ENCODE results near the gene CLK2.

The CLK2 gene

DNA sequence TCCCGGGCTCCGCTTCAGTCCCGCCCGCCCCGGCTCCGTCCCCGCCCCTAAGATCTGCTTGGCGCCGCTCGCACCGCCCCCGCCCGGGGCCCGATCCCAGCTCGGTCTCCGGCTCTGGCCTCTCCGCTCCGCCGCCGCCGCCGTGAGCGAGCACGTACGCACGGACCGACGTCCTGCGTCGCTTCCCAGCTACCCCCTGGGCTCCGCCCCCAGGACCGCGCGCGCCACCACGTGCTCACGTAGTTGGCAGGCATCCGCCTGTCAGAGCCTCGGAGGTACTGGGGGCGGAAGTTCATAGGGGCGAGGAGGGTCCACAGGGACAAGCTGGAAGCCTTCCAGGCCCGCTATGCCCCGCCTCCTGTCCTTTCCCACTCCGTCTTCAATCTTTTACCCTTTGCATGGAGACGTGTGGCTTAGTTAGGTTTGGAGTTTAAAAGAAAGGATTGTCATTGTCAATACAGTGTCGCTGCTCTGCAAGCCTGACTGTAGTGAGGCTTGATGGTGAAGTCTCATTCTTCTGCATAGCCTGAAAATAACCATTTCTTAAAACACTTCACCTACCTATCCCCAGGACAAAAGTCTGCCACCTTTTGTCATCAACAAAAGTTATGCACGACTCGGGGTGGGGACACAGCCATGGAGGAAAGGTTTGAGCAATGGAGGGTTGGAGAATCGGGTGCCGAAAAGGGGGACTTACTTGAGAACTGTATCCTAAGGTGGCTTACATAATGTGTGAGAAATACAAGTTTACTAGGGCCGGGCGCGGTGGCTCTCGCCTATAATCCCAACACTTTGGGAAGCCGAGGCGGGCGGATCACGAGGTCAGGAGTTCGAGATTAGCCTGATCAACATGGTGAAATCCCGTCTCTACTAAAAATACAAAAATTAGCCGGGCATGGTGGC is at the start of gene CLK2:
Gene CLK2, minus strand, starts transcription at position 162 of the 903 bp plus-strand sequence. CDS start 2,527 bp downstream, outside the sequence.
- peak; percentile 99 for DNase-seq

DNA sequence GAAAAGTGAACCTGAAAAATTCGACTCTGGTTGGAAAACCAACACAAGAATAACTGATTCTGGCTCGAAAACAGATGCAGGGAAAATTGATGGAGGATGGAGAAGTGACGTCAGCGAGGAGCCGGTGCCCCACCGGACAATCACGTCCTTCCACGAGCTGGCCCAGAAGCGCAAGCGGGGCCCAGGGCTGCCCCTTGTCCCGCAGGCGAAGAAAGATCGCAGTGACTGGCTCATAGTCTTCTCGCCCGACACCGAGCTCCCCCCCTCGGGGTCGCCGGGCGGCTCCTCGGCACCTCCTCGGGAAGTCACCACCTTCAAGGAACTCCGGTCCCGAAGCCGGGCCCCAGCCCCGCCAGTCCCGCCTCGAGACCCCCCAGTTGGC is 49.3 kb upstream of the CLK2 start:
- peak; percentile 29 for DNase-seq

DNA sequence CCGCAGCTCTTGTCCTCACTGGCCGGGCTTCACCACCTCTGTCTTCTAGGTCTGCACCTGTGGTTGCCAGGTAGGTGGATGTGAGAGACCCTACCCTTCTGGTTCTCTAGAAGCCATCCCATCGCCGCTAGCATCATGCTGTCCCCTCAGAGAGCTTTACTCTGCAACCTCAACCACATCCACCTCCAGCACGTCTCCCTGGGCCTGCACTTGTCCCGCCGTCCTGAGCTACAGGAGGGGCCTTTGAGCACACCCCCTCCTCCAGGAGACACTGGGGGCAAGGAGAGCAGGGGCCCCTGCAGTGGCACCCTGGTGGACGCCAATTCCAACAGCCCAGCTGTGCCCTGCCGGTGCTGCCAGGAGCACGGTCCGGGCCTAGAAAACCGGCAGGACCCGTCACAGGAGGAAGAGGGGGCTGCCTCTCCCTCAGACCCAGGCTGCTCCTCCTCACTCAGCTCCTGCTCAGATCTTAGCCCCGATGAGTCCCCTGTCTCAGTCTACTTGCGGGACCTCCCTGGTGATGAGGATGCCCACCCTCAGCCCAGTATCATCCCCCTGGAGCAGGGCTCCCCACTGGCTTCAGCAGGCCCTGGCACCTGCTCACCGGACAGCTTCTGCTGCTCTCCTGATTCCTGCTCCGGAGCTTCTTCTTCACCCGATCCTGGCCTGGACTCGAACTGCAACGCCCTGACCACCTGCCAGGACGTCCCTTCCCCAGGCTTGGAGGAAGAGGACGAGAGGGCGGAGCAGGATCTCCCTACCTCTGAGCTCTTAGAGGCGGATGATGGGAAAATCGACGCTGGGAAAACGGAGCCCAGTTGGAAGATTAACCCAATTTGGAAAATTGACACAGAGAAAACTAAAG is 48.6 kb upstream of the CLK2 start:
- no peak for DNase-seq

DNA sequence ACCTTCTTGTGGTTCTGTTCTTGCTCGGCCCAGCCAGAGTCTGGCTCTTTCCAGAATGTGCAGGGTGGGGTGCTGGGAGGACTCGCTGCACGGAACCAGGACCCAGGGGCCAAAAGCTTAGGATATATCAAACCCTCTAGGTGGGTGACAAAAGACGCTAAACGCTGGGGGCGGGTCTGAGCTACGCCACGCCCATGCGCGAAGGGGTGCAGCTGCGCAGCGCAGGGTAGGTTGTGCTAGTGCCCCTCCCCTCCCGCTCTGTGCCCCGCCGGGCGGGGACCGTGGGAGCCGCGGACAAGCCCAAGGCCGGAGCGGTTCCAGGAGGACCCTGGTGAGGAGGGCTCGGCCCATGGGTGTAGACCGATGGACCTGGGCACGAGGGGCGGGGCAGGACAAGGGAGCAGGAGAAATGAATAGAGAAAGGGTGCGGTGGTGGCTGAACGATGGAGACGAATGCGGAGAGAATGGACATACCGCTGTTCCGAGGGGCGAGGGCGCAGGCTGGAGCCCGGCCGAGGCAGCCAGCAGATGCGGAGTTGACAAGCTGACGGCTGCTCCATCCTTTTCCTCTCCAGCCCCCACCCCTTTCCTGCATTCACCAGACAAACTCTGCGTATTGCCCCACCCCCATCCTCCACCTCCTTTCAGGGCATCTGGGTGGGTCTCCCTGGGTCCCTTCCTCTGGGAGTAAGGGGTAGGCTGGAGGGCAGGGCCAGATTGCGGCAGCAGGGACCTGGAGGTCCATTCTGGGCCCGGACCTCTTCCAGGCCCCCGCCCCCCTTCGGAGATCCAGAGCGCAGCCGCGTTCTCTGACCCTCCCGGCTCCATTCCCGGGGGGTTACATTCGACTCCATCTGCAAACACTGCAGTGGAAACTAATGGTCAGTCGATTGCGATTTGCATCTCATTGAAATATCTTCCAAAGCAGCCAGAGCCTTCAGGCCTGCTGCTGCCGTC is 47.6 kb upstream of the CLK2 start, which contains the start of gene RUSC1:
Gene RUSC1, plus strand, starts transcription at position 234 of the 957 bp plus-strand sequence. CDS start 880 bp downstream, outside the sequence.
- no peak for DNase-seq

DNA sequence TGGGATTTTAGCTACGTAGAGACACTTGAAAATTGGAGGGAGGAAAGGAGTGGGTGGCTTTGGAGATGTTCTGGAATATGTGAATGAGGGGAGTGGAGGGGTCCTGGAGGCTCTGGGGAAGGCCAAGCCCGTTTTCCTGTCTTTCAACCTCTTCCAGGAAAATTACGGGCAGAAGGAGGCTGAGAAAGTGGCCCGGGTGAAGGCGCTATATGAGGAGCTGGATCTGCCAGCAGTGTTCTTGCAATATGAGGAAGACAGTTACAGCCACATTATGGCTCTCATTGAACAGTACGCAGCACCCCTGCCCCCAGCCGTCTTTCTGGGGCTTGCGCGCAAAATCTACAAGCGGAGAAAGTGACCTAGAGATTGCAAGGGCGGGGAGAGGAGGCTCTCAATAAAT is 46.9 kb upstream of the CLK2 start:
- DNase-seq: no peak

DNA sequence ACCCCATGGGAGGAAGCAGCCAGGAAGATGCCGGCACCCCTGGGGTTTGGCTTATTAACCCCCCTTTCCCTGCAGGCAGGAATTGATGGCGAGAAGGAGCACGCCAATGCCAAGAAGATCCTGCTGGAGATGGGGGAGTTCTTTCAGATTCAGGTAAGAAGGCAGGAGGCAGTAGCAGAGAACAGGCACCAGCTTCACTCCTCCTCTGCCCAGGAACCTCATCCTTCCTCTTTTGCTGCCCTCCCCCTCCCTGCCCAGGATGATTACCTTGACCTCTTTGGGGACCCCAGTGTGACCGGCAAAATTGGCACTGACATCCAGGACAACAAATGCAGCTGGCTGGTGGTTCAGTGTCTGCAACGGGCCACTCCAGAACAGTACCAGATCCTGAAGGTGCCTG is 46.2 kb upstream of the CLK2 start:
- DNase-seq: no peak

DNA sequence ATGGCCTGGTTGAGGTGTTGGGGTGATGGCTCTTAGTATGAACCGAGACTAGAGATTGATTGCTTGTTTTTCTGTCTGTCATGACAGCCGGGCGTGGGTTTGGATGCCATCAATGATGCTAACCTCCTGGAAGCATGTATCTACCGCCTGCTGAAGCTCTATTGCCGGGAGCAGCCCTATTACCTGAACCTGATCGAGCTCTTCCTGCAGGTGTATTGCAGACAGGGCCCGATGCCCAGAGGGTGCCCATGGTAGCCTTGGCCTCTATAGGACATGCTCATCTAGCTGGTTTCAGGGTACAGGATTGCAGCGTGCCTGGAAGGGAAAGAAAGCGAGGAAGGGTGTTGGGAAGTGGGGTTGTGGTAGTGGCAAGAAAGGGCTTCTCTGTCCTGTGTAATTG is 44.8 kb upstream of the CLK2 start:
- DNase-seq: no peak

DNA sequence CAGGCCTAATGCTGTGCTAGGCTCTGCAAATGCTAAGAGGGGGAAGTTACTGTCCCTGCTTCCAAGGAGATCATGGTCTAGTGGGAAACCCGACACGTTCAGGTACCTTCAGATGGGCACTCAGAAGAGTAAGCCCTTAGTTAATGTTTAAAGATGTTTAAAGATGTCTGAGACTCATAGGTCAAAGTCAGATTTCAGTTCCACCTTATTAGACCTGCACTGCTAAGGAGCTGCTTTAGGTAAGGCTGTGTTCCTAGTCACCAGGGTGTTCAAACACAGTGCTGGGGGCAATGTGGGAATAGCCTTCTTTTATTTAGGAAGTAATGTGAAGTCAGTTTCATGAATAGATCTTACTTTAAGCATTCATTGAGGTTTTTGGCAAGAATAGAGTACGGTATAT is 43.6 kb upstream of the CLK2 start:
- no peak for DNase-seq

DNA sequence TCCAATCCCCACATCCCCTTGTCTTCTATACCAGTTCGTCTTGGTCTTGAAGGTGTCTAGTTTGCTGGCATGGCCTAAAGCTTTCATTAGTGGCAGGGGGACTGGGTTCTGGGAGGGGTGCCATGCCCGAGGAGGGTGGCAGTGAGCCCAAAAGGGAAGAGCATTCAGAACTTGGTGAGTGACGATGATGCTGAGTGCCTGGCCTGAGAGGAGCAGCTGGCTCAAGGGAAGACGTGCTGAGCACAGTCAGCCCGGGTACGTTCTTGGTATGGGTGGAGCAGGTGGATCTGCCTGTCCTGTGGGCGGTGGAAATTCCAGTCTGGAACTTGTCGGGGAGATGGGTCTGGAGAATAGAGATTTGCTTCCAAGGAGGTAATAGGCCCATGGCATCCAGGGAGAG is 40.0 kb upstream of the CLK2 start:
- DNase-seq: no peak

DNA sequence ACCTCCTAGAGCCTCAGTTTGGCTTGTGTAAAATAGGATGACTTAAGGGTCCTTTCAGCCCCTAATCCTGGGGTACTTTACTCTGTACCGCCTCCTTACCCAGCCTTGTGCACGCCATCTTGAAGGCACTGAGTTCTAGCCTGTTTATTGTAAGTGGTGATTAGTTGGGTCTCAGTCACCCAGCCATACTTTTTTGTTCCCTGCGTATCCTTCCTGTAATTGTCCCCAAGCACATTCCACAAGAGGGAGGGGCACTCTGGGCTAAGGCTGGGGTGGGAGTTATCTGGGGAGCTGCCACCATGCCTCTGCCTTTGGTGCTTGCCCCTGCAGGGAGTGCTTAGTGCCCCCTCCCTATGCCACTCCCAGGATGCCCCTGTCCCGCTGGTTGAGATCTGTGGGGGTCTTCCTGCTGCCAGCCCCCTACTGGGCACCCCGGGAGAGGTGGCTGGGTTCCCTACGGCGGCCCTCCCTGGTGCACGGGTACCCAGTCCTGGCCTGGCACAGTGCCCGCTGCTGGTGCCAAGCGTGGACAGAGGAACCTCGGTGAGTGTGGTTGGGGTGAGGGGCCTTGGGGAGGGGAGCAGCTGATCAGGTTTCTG is 36.2 kb upstream of the CLK2 start:
- no peak for DNase-seq

DNA sequence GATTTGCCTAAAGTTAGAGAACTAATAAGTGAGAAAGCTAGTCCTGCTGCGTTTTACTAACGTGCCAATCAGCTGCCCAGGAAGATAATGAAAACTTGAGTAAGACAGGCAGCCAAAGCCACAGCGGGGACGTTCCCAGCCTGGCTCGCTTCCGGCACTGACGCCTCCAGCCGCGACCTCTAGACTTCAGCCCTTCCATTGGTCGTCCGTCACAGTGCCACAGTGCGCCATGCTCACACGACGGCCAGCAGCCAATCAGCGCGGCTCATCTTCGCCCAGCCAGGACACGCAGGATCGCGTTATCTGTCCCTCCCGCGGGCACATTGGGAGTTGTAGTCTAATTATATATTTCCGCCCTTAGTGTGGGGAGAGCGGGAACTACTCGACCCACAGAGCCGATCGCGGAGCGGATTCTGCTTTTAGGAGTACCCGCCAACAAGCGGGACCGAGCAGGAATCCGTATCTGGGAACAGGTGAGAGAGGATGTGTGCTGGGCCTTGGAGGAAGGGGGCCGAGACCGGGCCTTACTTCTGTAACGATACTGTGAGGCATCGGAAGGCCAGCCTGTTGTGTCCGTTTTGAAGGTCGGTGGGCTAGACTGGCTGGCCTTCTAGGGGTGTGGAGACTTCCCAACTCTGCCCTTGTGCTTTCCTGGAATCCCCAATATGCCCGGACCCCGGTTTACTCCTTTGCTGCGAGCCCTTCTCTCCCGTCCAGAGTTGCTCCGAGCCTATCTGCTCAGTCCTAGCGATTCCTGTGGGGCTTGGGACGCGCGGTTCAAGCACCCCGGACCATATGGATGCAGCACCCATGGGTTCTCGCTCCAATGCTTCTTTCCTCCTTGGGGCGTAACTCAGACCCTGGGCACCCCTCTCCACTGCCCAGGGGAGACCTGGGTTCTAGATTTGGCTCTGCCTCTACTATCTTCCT is 35.5 kb upstream of the CLK2 start, which contains the start of gene FDPS:
Gene FDPS, plus strand, starts transcription at position 374 of the 930 bp plus-strand sequence. CDS start 924 bp downstream, outside the sequence.
- DNase-seq: peak; percentile 100

DNA sequence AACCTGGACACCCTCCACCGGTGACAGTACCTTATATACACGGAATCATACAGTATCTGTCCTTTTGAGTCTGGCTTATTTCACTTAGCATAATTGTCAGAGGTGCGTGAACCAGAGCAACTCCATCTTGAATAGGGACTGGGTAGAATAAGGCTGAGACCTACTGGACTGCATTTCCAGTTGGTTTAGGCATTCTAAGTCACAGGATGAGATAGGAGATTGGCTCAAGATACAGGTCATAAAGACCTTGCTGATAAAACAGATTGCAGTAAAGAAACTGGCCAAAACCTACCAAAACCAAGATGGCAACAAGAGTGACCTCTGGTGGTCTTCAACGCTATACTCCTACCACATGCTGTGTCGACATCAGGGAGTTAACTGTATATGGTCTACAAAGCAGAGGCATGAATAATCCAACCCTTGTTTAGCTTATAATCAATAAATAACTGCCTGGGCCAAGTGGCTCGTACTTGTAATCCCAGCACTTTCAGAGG is 34.0 kb upstream of the CLK2 start:
- peak; percentile 69 for DNase-seq

DNA sequence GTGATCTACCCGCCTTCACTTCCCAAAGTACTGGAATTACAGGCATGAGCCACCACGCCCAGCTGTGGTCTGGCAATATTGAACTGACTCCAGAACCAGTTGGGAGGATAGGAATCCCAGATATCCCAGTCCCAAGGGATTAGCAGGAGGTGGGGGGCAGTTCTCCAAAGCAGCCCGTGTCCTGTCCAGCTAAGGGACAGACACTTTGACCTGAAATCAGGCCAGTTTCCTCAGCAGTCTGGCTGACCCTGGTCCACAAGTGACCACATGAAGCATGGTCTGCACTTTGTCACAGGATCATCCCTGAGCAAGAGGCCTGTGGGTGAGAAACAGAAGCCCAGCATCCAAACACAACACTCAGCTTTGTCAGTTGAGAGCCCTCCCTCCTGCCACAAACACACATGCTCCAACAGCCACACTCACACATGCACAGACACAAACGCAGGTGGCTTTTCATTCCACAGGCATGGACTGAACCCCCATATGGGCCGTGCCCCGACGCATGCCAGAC is 32.6 kb upstream of the CLK2 start:
- no peak for DNase-seq

DNA sequence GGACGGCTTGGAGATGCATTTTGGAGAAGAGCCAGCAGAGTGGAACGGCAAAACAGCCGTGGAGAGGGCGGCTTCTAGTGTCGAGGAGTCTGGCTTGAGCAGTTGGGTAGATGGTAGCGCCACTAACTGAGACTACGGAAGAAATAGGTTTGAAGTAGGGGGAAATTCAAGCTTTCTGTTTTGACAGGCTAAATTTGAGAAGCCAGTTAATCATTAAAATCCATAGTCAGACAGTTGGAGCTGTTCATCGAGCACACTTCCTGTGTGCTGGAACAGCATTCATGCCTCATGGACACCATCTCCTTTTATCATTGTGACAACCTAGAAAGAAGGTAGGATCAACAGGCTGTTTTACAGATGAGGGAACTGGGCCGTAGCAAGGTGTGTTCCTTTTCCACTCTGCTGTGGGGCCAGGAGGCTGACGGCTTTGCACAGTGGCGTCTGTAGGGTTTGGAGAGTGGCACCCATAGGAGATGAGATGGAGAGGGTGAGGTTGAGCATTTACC is 31.3 kb upstream of the CLK2 start:
- no peak for DNase-seq

DNA sequence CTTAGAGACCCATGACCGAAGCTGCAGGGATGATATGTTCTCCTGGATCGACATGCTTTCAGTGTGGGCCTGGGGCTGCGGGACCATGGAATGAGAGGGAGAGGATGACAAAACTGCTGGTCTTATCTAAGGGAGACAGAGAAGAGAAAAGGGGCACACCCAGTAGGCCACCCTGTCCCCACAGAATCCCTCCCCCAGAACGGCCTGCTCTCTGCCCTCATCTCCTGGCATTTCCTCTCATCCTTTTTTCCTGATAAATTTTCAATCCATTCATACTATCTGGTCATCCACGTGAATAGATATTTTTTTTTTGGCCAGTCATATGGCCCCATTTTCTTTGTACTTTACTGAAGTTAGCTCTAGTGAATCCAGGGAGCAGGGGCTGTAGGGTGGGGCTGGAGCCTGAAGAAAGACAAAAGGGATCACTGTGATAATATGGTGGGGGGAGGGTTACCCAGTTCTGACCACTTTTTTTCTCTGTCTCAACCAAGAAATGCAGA is 28.1 kb upstream of the CLK2 start, which contains the start of gene PKLR:
Gene PKLR, minus strand, starts transcription at position 97 of the 500 bp plus-strand sequence. Its CDS starts 43 bp downstream, at position 54.
- DNase-seq: no peak

DNA sequence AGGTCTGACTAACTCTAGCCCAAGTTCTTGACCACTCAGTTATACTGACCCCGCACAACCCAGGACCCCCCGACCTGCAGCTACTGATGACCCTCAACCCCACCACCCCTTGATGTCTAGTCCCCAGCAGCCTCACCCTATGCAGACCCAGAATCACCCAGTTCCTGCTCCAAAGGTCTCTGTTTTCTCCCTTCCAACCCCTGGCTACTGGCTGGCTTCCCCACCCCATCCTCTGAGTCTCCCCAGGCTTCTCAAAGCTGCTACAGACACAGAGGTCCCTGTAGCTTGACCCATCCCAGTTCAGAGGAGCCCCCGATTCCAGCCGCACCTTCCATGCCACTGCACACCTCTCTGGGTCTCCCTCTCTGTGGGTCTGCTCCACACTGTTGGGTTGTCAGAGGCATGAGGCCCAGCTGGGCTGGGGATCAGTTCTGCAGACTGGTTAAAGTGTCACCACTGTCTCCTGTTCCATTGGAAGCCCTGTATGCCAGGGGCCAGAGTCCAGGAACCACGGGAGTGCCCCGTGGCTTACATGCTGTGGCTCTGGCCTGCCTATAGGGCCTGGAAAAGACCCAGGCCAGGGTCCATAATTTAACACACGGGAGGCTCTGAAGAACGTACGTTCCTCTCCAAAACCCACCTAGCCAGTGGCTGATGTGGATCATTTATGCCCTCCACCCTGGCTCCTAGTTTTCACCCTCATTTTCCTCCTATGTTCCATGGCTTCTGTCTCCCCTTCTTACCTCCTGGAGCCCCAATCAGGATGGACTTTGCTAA is 27.4 kb upstream of the CLK2 start:
- DNase-seq: no peak

DNA sequence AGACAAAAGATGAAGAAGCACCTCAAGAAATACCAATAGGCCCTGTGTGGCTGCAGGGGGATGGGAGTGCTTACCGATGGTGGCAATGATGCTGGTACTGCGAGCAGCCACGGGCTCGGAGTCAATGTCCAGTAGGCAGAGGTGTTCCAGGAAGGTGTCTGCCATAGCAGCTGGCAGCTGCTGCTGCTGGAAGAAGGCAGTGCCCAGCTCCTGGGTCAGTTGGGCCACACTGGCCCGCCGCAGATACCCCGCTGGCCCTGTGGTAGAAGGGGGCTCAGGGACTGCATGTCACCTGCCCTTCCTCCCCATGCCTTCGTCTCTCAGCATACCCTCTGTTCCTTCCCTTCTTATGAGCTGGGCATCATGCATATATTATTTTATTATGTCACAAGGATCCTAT is 26.7 kb upstream of the CLK2 start:
- no peak for DNase-seq

DNA sequence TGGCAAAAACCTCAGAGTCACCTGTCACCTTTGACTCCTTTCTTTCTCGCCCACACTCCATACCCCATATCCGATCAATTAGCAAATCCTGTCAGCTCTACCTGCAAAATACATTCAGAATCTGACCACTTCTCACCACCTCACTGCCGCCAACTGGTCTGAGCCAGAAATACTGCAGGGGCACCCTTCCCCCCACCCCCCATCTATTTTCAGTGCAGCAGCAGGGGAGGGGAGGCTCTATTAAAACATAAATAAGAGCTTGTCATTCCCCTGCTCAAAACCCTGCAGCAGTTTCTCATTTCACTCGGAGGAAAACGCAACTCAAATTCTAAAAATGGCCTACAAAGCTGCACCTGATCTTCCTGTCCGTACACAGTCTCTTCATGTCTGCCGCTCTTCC is 24.1 kb upstream of the CLK2 start:
- DNase-seq: no peak

DNA sequence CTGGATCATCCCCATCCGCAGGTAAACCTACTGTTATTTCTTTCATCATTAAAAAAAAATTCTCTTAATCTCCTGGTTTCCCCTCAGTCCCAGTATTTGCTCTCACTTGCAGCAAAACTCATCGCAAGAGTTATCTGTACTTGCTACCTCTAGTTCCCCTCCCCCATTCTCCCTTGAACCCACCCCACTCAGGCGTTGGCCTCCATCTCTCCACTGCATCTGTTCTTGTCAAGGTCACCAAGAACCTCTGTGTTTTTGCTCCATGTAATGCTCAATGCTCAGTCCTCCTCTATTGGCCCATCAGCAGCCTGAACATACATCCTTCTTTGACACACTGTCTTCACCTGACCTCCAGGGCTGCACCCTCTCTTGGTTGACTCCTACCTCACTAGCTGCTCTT is 23.4 kb upstream of the CLK2 start:
- DNase-seq: no peak

Measured in NCI-H1694 treated with DMSO at 0.1 percent for 48 hours (cell line).